HG02885 (cell line): ENCODE data around the gene COPS2.
A peak's percentile ranks its signal among the peaks of the same experiment; 100 is the strongest.
"Not testable (repeated sequence)": the region's sequence is repeated elsewhere in the genome, so short reads cannot be mapped to it uniquely, and the experiment has no call there.

Experiments used
- ATAC-seq: cut with Tn5 transposase; IDR thresholded peaks from one replicate; pipeline ENCODE4 v1.9.1; 2021; ENCODE audit warnings: mild to moderate bottlenecking; ENCODE audit not compliant: unreplicated experiment, poor library complexity

The COPS2 gene

DNA sequence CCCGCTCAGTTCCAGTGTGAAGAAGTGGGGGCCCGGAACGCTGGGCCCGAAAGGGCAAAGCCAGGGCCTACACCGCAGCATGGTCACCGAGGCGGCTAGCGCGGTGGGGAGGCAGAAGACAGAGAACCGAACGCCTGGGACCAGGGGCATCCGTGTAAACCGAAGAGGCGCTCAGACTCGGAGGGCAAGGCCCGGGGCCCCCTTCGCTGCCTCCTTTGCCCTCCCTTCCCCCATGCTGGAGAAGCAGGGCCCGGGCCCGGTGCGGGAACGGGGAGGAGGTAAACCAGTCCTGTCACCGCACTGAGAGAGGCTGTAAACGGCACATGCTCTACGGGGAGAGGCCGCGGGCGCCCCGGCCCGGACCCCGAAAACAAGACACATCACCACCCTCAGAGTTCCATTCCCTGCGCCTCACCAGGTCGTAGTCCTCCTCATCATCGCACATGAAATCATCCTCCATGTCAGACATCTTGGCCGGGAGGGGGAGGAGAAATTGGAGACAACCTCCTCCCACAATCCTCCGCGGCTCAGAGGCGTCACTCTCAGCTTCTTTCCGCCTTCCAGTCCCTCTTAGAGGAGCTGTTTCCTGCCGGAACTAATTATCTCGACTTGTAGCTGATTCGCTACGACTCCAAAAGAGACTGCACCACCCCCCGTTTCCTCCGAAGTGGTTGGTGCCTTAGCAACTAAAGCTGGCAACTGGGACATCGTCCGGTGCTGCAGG, at the start of gene COPS2:
Gene COPS2, minus strand, starts transcription at position 490 of the 724 bp plus-strand sequence. Its CDS starts 21 bp downstream, at position 469.
- ATAC-seq = peak; percentile 91

DNA sequence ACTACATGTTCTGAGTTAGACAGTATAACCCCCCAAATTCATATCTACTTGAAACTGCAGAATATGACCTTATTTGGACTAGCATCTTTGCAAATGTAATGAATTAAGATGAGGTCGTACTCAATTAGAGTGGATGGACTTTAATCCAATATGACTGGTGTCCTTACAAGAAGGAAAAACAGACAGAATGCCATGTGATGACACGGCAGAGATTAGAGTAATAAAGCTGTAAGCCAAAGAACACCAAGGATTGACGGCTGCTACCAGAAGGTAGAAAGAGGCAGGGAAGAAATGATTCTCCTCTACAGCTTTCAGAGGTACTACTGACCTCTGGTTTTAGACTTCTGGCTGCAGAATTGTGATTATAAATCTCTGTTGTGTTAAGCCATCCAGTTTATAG, 44.9 kb upstream of the COPS2 start:
- ATAC-seq = no peak

DNA sequence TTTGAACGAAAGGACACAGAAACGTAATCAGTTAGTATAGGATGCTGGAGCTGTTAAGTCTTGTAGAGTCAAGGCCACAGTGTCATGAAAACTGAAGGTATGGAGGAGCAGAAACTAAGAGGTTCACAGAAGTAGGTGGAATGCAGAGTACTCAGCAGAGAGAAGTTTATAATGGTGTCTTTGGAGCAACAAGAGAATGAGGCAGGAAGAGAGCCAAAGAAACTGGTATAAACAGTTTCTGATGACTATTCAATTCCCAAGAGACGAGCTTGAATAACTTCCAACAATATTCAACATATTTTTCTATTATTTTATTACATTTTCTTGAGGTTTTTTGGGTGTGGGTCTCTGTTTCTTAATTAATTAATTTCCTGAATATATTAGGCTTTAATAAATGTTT, 44.3 kb upstream of the COPS2 start:
- no peak for ATAC-seq

DNA sequence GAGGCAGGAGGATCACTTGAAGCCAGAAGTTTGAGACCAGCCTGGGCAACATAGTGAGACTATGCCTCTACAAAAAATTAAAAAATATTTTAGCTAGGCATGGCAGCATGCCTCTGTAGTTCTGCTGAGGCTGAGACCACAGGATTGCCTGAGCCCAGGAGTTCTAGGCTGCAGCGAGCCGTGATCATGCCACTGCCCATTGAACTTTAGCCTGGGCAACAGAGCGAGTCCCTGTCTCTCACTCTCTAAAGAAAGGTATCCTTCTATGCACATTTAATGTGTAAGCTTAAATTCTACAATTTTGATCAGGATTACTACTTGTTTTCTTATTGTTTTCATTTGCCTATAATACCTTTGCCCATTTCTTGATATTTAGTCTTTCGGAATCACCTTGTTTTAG, 41.5 kb upstream of the COPS2 start:
- ATAC-seq = no peak

DNA sequence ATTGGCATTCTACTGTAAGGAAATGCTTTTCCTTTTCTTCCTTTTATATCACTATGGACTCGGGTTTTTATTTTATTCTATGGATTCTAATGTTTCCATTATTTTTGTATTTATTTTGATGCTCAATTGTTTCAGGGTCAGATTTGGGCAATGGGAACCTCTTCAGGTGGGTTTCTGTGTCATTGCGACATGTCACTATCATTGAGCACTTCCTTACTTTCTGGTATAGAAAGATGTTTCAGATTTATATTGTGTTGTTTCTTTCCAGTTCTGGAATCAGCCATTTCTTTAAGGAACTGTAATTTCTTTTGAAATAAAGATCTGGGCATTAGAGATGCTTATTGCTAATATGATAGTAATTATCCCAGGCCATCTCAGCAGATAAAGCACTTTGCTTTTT, 36.5 kb upstream of the COPS2 start:
- no peak for ATAC-seq

DNA sequence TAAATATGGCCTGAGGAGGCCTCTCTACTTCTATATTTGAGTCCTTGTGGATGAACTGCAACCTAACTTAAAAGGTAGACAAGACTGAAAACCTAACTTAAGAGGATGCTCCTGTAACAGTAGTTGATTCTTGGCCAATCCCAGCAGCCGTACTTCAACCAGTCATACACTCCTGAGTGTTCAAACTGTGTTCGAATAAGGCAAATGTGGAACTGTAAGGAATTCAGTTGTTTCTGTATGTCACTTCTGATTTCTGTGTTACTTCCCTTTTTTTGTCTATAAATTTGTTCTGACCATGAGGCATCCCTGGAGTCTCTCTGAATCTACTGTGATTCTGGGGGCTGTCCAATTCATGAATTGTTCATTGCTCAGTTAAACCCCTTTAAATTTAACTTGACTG, 35.2 kb upstream of the COPS2 start:
- no peak for ATAC-seq

DNA sequence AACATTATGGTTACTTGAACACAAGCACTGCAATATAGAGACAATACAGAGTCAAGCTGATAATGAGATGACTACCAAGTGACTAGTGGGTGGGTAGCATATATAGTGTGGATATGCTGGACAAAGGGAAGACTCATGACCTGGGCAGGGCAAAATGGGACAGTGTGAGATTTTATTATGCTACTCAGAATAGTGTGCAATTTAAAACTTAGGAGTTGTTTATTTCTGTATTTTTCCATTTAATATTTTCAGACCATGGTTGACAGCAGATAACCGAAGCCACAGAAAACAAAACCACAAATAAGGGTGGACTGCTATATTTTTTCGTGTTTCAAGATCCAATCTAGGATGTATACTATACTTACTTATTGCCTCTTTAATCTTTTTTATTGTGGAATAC, 34.2 kb upstream of the COPS2 start:
- ATAC-seq = no peak

DNA sequence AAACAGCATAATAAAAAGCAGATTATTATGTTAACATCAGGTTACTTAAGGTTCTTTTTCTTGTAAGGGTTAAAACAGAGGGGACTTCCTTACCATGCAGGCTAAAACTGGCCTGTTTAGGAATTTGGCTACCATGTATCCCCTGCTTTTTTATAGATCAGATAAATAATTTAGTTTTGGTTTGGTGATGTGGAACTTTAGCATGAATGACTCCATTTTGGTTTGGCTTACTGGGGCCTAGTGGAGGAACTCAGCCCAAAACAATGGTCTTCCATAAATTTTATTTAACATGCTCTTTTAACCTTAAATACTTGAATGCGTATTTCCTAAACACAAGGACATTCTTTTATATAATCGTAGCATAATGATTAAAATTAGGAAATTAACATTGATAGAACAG, 33.5 kb upstream of the COPS2 start:
- ATAC-seq = no peak

DNA sequence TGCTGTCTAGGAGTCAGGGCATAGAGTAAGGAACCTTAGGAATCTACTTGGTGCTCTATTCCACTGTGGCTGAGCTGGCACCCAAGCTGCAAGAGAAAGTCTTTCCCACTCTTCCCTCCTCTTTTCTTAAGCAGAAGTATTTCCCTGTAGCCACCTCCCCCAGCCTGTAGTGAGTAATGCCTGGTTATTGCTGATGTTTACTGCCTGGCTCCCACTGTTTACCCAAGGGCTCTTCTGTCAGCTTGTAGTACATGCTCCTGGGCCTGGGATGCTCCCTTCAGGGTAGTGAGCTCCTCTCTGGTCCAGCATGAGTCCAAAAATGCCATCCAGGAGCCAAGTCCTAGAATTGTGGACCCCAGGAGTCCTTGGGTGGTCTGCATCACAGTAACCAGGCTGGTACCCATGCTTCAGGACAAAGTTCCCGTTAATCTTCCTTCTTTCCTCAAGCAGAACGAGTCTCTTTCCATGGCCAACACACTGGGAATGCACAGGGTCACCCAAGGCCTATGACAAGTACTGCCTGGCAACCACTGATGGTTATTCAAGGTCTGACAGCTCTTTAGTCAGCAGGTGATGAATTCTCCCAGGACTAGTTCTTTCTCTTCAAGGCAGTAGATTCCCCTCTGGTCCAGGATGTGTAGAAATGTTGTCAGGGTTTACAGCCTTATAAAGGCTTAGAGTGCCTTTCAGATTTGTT, 32.3 kb upstream of the COPS2 start:
- no peak for ATAC-seq

DNA sequence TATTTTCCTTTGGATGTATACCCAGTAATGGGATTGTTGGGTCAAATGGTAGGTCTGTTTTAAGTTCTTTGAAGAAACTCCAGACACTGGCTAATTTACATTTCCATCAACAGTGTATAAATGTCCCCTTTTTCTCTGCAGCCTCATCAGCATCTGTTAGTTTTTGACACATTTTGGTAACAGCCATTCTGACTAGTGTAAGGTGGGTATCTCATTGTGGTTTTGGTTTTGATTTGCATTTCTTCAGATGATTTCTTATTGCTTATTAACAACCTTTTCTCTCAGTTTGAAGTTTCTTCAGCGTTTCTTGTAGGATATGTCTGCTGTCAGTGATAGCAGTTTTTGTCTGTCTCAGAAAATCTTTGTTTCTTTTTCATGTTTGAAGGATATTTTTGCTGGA, 30.1 kb upstream of the COPS2 start:
- ATAC-seq = no peak

DNA sequence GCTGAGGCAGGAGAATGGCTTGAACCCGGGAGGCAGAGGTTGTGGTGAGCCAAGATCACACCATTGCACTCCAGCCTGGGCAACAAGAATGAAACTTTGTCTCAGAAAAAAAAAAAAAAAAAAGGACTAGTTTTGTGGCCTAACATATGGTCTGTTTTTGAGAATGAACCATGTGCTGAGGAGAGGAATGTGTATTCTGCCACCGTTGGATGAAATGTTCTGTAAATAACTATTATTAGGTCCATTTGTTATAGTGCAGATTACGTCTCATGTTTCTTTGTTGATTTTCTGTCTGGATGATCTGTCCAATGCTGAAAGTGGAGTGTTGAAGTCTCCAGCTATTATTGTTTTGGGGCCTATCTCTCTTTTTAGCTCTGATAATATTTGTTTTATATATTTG, 28.3 kb upstream of the COPS2 start:
- ATAC-seq = not testable (repeated sequence)

DNA sequence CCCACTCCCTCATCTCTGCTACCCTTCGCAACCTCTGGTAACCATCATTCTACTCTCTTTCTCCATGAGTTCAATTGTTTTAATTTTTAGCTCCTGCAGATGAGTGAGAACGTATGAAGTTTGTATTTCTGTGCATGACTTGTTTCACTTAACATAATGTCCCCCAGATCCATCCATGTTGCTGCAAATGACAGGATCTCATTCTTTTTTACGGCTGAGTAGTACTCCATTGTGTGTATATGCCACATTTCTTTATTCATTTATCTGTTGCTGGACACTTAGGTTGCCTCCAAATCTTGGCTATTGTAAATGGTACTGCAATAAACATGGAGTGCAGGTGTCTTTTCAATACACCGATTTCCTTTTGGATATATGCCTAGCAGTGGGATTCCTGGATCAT, 26.7 kb upstream of the COPS2 start:
- no peak for ATAC-seq

DNA sequence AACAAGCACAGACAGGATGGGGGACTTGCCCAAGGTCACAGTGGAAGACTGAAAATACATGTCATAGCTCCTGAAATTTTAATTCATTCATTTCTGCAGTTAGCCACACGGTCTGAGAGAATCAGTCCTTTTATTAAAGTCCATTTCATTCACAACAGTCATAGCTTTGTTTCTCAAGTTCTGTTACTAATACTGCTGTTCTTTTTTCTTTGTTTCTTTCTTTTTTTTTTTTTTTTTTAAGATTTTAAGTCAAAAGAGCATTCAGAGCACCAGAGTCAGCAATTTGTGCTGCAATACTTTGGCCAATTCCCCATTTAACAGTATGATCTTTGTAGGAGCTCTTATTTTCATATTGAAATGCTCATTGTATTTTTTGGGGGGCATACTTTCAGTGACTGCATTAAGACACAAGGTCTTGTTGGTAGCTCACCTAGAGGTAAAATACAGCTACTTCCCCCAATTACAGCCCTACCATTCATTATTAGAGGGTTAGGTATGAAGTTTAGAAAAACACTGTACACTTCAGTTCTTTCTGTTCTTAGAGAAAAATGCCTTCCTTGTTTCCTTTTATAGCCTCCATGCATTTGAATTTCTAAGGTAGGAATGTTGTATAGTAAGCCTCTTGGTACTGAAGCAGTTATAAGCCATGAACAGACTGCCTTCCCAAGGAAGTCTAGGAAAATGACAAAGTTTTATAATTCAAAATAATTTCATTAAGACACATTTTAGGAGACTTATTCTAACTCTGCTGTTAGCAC, 24.2 kb upstream of the COPS2 start:
- no peak for ATAC-seq

DNA sequence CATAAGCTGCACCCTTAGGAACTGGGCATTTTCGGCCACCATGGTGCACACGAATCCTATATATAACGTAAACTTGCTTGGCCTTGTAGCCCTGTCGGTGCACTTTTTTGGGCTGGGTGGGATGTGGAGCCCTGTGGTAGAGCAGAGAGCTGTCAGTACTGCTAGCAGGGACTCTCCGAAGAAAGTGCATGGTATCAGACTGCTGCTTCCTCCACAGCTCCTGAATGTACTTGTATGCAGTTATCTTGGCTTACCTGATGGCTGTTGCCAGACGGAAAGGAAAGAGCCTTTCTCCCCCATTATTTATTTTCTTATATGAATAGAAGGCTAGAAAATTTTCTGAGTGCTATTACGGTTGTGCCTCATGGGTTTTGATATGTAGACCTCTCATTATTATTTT, 23.1 kb upstream of the COPS2 start:
- ATAC-seq = no peak

DNA sequence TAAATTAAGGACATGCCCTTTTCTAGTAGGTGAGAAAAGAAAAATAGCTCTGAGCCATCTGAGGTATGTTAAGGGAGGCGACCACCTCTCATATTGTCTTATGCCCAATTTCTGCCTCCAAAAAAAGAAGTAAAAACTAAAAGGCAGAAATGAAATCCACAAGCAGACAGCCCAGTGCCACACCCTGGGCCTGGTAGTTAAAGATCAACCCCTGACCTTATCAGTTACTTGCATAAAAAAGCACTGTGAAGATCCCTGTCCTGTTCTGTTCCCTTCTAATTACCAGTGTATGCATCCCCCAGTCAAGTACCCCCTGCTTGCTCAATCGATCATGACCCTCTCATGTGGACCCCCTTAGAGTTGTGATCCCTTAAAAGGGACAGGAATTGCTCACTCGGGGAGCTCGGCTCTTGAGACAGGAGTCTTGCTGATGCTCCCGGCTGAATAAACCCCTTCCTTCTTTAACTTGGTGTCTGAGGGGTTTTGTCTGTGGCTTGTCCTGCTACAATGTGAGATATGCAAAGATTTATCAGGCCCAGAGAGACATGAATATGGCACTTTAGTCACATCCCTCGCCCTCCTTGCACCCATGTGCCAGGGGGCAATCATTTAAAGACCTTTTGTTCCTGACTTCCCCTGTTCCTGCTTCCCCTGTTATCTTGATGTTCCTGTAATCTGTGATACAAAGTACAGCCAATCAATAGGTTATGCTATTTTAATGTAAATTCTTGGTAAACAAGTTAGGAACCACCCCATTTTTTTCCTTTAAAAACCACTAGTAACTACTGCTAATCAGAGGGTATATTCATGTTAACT, 20.4 kb upstream of the COPS2 start:
- not testable (repeated sequence) for ATAC-seq

DNA sequence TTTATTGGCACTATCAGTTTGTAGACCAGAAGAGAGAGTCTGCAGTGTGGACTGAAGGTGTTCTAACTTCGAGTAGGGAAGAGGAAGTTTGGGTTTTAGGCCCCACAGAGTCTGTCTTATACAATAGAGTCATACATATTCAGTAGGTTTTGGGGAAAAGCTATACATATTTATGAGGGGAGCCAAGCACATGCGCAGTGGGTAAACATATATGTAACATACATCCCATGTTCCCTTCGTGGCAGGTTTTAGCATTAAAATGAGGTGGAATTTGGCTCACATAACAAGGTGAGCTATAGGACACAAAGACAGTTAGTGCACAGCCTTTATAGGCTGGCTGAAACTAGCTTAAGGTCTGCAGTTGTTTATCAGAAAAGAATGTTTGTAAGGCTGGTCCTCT, 19.5 kb upstream of the COPS2 start:
- ATAC-seq = no peak

DNA sequence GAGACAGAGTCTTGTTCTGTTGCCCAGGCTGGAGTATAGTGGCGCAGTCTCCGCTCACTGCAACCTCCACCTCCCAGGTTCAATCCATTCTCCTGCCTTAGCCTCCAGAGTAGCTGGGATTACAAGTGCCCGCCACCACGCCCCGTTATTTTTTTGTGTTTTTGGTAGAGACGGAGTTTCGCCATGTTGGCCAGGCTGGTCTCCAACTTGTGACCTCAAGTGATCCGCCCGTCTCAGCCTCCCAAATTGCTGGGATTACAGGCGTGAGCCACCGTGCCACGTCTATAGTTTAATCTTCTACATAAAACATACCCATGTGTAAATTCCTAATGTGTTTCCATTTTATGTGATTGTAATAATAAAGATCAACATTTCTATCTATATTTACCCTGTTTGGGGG, 16.4 kb upstream of the COPS2 start:
- no peak for ATAC-seq

DNA sequence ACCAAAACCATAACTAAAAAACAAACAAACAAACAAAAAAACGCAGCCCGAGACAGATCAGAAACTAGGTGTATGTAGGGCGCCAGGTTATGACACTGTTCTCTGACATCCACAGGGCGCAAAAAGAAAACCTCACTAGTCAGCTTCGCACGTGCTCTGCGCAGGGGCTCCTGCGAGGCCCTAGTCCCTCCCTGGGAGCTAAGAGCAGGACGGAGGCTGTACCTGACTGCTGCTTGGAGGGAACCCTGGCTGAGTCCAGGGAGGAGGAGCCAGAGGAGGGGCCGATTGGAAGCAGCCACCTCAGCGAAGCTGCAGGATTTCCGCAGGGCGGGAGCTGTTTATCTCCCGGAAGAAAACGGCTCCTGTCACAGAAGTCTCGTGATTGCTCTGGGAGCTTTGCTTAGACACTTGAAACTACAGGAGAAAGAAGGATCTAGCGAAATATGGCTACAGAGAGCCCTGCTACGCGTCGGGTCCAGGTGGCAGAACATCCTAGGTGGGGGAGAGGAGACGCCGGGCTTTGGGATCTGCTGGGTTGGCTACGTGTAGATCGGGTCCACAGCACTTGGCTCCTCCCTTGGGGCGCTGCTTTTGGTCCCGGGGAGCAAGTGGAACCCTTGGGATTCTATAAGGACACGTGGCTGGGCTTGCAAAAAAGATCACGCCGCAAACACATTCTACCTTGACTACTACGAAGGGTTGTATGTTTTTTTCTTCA, 14.6 kb upstream of the COPS2 start, which contains the start of gene GALK2:
Gene GALK2, plus strand, starts transcription at position 368 of the 718 bp plus-strand sequence. Its CDS starts 76 bp downstream, at position 444.
- peak; percentile 97 for ATAC-seq

DNA sequence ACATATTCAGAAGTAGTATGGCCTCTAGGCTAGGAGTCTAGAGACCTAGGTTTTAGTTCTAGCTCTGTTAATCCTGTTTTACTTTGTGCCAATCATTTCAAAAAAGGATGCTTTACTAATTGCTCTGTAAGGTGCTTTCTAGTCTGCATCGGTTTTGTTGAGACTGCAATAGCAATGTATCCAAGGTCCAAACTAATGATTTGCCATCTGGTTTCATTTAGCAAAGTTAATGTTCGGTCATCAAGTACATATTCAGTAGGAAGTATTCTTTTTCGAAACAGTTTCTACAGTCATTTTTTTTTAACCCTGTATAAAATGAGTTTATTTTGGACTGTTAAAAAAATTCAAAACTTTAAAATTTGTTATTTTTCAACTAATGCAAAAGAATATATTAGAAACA, 12.6 kb upstream of the COPS2 start:
- no peak for ATAC-seq

DNA sequence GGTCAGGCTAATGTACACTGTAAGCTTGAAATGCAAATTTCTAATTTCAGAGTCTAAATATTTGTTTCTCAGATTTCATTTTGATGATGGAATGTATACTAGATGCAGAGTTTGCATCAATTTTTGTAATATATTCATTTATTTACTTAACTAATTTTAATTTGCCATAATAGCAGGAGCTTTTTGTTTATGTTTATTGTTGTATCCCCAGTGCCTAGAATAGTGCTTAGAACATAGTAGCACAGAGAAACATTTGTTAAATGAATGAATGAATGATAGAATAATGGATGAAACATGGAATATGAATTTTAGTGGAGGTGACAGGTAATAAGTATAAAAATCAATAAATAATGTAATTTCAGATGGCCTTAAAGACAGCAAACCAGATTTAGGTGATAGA, 9.5 kb upstream of the COPS2 start:
- ATAC-seq = no peak
